Neuronal stem cell (in vitro differentiated cells): Measurements from ENCODE around the gene ATAD3B.
"Not testable (repeated sequence)": the region's sequence is repeated elsewhere in the genome, so short reads cannot be mapped to it uniquely, and the experiment has no call there.

Source experiments
- DNase-seq: peaks from one replicate; pipeline ENCODE4 v3.0.0-alpha.2; 2013; ENCODE audit warnings: low spot score
- H2AFZ ChIP-seq: one replicate; pipeline ENCODE4 v1.6.1; 2013; ENCODE audit warnings: mild to moderate bottlenecking, low read length, inconsistent platforms
- H2AK5ac ChIP-seq: 2 replicates; pipeline ENCODE4 v1.6.1; 2013; ENCODE audit warnings: low read depth, mild to moderate bottlenecking, inconsistent platforms, low read length, moderate library complexity, mixed read lengths
- H2BK120ac ChIP-seq: 2 replicates; pipeline ENCODE4 v1.6.1; 2013; ENCODE audit warnings: low read depth, mild to moderate bottlenecking, inconsistent platforms, low read length, moderate library complexity, mixed read lengths
- H2BK12ac ChIP-seq: one replicate; pipeline ENCODE4 v1.6.1; 2013; ENCODE audit warnings: low read length, inconsistent platforms
- H2BK15ac ChIP-seq: 2 replicates; pipeline ENCODE4 v1.6.1; 2013; ENCODE audit warnings: mild to moderate bottlenecking, low read length, inconsistent platforms, mixed read lengths
- H2BK5ac ChIP-seq: one replicate; pipeline ENCODE4 v1.6.1; 2013; ENCODE audit warnings: inconsistent platforms, mild to moderate bottlenecking, low read length, moderate library complexity
- H3K14ac ChIP-seq: one replicate; pipeline ENCODE4 v1.6.1; 2013; ENCODE audit warnings: low read length, inconsistent platforms
- H3K18ac ChIP-seq: 2 replicates; pipeline ENCODE4 v1.6.1; 2013; ENCODE audit warnings: low read length, inconsistent platforms
- H3K23ac ChIP-seq: 2 replicates; pipeline ENCODE4 v1.6.1; 2013; ENCODE audit warnings: low read depth, mild to moderate bottlenecking, mixed read lengths, low read length, inconsistent platforms; ENCODE audit not compliant: poor library complexity
- H3K27ac ChIP-seq: replicated peaks from 3 replicates; pipeline ENCODE4 v1.5.1; 2013; ENCODE audit warnings: low read length, inconsistent platforms
- H3K27me3 ChIP-seq, 3 experiments: 2 replicates each; pipeline ENCODE4 v1.6.1; 2013; ENCODE audit warnings: low read length in 3 of 3, mild to moderate bottlenecking in 2 of 3, inconsistent platforms in 1 of 3, low read depth in 1 of 3, mixed read lengths in 1 of 3, moderate library complexity in 1 of 3; ENCODE audit not compliant: control insufficient read depth in 3 of 3, insufficient read depth in 3 of 3
- H3K36me3 ChIP-seq, 2 donors: replicated peaks in 1 of 2; 2 replicates each; pipeline ENCODE4 v1.6.1; 2013; ENCODE audit warnings: low read length in 2 of 2; ENCODE audit not compliant: control insufficient read depth in 2 of 2, insufficient read depth in 2 of 2
- H3K4ac ChIP-seq: 2 replicates; pipeline ENCODE4 v1.6.1; 2013; ENCODE audit warnings: inconsistent platforms, mild to moderate bottlenecking, low read length, moderate library complexity
- H3K4me1 ChIP-seq, 2 donors: 1 replicate in 1 of 2; 2 replicates in 1 of 2; pipeline ENCODE4 v1.6.1; 2013; ENCODE audit warnings: low read length in 2 of 2, low read depth in 1 of 2; ENCODE audit not compliant: control insufficient read depth in 2 of 2, insufficient read depth in 1 of 2
- H3K4me2 ChIP-seq: one replicate; pipeline ENCODE4 v1.6.1; 2013; ENCODE audit warnings: mild to moderate bottlenecking, low read length, inconsistent platforms; ENCODE audit not compliant: insufficient read depth, poor library complexity, severe bottlenecking
- H3K4me3 ChIP-seq, 2 donors: 2 replicates each; pipeline ENCODE4 v1.5.1; 2013; ENCODE audit warnings: low read length in 2 of 2, mild to moderate bottlenecking in 2 of 2, inconsistent platforms in 1 of 2, moderate library complexity in 1 of 2
- H3K79me1 ChIP-seq: one replicate; pipeline ENCODE4 v1.6.1; 2013; ENCODE audit warnings: low read depth, mild to moderate bottlenecking, inconsistent platforms, low read length, moderate library complexity
- H3K9ac ChIP-seq: one replicate; pipeline ENCODE4 v1.6.1; 2013; ENCODE audit warnings: mild to moderate bottlenecking, low read depth, low read length, inconsistent platforms; ENCODE audit not compliant: poor library complexity
- H3K9me3 ChIP-seq, 2 donors: replicated peaks in 1 of 2; 2 replicates each; pipeline versions ENCODE3 to v1.6.1; 2013; ENCODE audit warnings: low read length in 2 of 2, mild to moderate bottlenecking in 2 of 2, inconsistent platforms in 1 of 2, low read depth in 1 of 2, mixed read lengths in 1 of 2, moderate library complexity in 1 of 2; ENCODE audit not compliant: control insufficient read depth in 2 of 2, insufficient read depth in 1 of 2
- H4K8ac ChIP-seq: one replicate; pipeline ENCODE4 v1.6.1; 2013; ENCODE audit warnings: low read depth, mild to moderate bottlenecking, inconsistent platforms, low read length, moderate library complexity
- H4K91ac ChIP-seq: one replicate; pipeline ENCODE4 v1.6.1; 2013; ENCODE audit warnings: low read length, low read depth, mild to moderate bottlenecking, inconsistent platforms; ENCODE audit not compliant: poor library complexity
- WGBS, 2 donors: extraction: QIAGEN DNeasy Blood & Tissue Kit; methylation state at CpG; one replicate each; pipeline ENCODE4 v1.1.7; 2013; ENCODE audit warnings: missing lambda C conversion rate in 2 of 2, mixed read lengths in 1 of 2; ENCODE audit not compliant: insufficient read length in 2 of 2, insufficient replicate concordance in 1 of 2; ENCODE audit errors: extremely low coverage in 2 of 2; 5-methylcytosine and 5-hydroxymethylcytosine counted together

The ATAD3B gene

GRCh38 chr1:1472053-1472876 is 700 bp downstream of the ATAD3B start:
- not testable (repeated sequence) for H3K14ac ChIP-seq, H3K18ac ChIP-seq, H2BK12ac ChIP-seq, H3K4me1 ChIP-seq, H3K9ac ChIP-seq, DNase-seq, H3K79me1 ChIP-seq, H2AFZ ChIP-seq, H2BK15ac ChIP-seq, H3K4ac ChIP-seq, H3K9me3 ChIP-seq, H2AK5ac ChIP-seq, H2BK5ac ChIP-seq, H4K91ac ChIP-seq, H3K27ac ChIP-seq, H3K27me3 ChIP-seq, H4K8ac ChIP-seq, H2BK120ac ChIP-seq, H3K23ac ChIP-seq
- no CpG with 5 or more reads among the region's 65 CpGs for WGBS, 2 donors
- Histone ChIP-seq H3K4me2 (peak overlapping the region; percentile 66), H3K36me3 (peaks cover 5 to 12% of the 10 kb centered on the region in 2 donors), H3K4me3 (peak overlapping the region; percentile 70 to 84)

GRCh38 chr1:1476011-1476410 is 4.4 kb downstream of the ATAD3B start:
- H2BK12ac ChIP-seq, H2BK15ac ChIP-seq, H3K27ac ChIP-seq, H4K8ac ChIP-seq, H3K23ac ChIP-seq, H2AK5ac ChIP-seq, H3K4ac ChIP-seq, H3K4me3 ChIP-seq, H3K4me1 ChIP-seq, H3K14ac ChIP-seq, H2AFZ ChIP-seq, H2BK120ac ChIP-seq, H3K9ac ChIP-seq, DNase-seq, H2BK5ac ChIP-seq, H3K9me3 ChIP-seq, H3K18ac ChIP-seq, H3K4me2 ChIP-seq, H4K91ac ChIP-seq, H3K27me3 ChIP-seq: not testable (repeated sequence)
- Histone ChIP-seq H3K36me3 (peaks cover 21 to 36% of the 10 kb centered on the region in 2 donors), H3K79me1 (peaks cover 10% of the 10 kb centered on the region)
- no CpG with 5 or more reads among the region's 17 CpGs for WGBS, 2 donors

GRCh38 chr1:1477206-1477605 is 5.6 kb downstream of the ATAD3B start:
- Histone ChIP-seq H3K4me3 (no peak overlapping the region), H3K18ac (no peak overlapping the region), H2BK120ac (no peak overlapping the region), H2BK5ac (no peak overlapping the region), H3K23ac (peak overlapping the region; percentile 43), H2AFZ (no peak overlapping the region), H3K4me1 (peaks cover 2 to 3% of the 10 kb centered on the region in 2 donors), H2AK5ac (no peak overlapping the region), H3K9ac (no peak overlapping the region), H3K9me3 (no peaks in the 10 kb centered on the region), H2BK12ac (no peak overlapping the region), H4K91ac (peak overlapping the region; percentile 72), H3K4ac (peak overlapping the region; percentile 76), H3K27me3 (no peaks in the 10 kb centered on the region), H3K79me1 (peaks cover 8% of the 10 kb centered on the region), H3K4me2 (no peak overlapping the region), H4K8ac (no peak overlapping the region), H3K36me3 (peaks cover 21 to 42% of the 10 kb centered on the region in 2 donors), H2BK15ac (no peak overlapping the region), H3K27ac (no peak overlapping the region), H3K14ac (no peak overlapping the region)
- no peak for DNase-seq
- WGBS, 2 donors, result no CpG with 5 or more reads among the region's 22 CpGs

GRCh38 chr1:1479547-1480487 is 8.3 kb downstream of the ATAD3B start:
- Histone ChIP-seq H2AFZ (no peak overlapping the region), H2BK120ac (no peak overlapping the region), H3K9ac (peak overlapping the region; percentile 50), H3K4me2 (no peak overlapping the region), H3K4me1 (no peaks in the 10 kb centered on the region), H4K8ac (no peak overlapping the region), H2BK12ac (no peak overlapping the region), H3K27ac (no peak overlapping the region), H3K4ac (no peak overlapping the region), H2BK15ac (no peak overlapping the region), H3K18ac (no peak overlapping the region), H2BK5ac (no peak overlapping the region), H3K14ac (no peak overlapping the region), H4K91ac (no peak overlapping the region), H3K9me3 (no peaks in the 10 kb centered on the region), H3K27me3 (no peaks in the 10 kb centered on the region), H3K36me3 (peaks cover 30 to 60% of the 10 kb centered on the region in 2 donors), H3K4me3 (peak overlapping the region in 1 of 2 donors; percentile 6), H2AK5ac (no peak overlapping the region), H3K79me1 (peaks cover 8% of the 10 kb centered on the region), H3K23ac (peak overlapping the region; percentile 55)
- no CpG with 5 or more reads among the region's 42 CpGs for WGBS, 2 donors
- no peak for DNase-seq
